Stomach (tissue), 9 donors: Measurements from ENCODE around the gene BPIFA1. TPM values are rescaled to one million over a fixed set of nuclear protein-coding genes. Genes with fewer than 3 reads are reported as not detected.

Source experiments
- DNase-seq, 2 donors: peaks; one replicate each; pipeline versions ENCODE4 v3.0.0 to v3.0.0-alpha.2; 2013 to 2019
- H3K27ac ChIP-seq, 5 donors: fragments of 200-600 bp in 4 of 5; sonication (generic) in 4 of 5; one replicate each; pipeline ENCODE4 v1.5.1; 2013 to 2019; ENCODE audit warnings: mild to moderate bottlenecking in 1 of 5, moderate library complexity in 1 of 5
- H3K27me3 ChIP-seq, 3 donors: fragments of 200-600 bp; sonication (generic); one replicate each; pipeline ENCODE4 v1.5.1; 2017 to 2019; ENCODE audit warnings: mixed run types in 1 of 3
- H3K36me3 ChIP-seq, 4 donors: fragments of 200-600 bp; sonication (generic); 1 replicate in 3 of 4; 2 replicates in 1 of 4; pipeline ENCODE4 v1.5.1; 2016 to 2019
- H3K4me1 ChIP-seq, 4 donors: fragments of 200-600 bp; sonication (generic); one replicate each; pipeline ENCODE4 v1.5.1; 2016 to 2019
- H3K4me3 ChIP-seq, 4 donors: fragments of 200-600 bp; sonication (generic) in 3 of 4; one replicate each; pipeline ENCODE4 v1.5.1; 2016 to 2019; ENCODE audit warnings: mild to moderate bottlenecking in 1 of 4
- H3K9me3 ChIP-seq, 4 donors: fragments of 200-600 bp; sonication (generic); one replicate each; pipeline ENCODE4 v1.5.1; 2016 to 2019
- EP300 ChIP-seq: sonication (generic); formaldehyde crosslinking; IDR thresholded peaks from one replicate; pipeline ENCODE4 v1.6.1; 2017; ENCODE audit warnings: antibody characterized with exemption
- POLR2A ChIP-seq, 4 donors: fragments of 450-650 bp; IDR thresholded peaks; one replicate each; pipeline ENCODE4 v1.6.1; 2016; ENCODE audit warnings: antibody characterized with exemption in 4 of 4, control low read depth in 2 of 4, mild to moderate bottlenecking in 1 of 4, moderate library complexity in 1 of 4
- POLR2AphosphoS5 ChIP-seq, 3 donors: sonication (generic); formaldehyde crosslinking; IDR thresholded peaks; one replicate each; pipeline ENCODE4 v1.6.1; 2016; ENCODE audit warnings: antibody characterized with exemption in 3 of 3
- WGBS, 5 donors: extraction: QIAGEN DNeasy Blood & Tissue Kit in 3 of 5; methylation state at CpG; one replicate each; pipeline versions ENCODE4 v1.1.5 to v1.1.7; 2013 to 2018; 5-methylcytosine and 5-hydroxymethylcytosine counted together
- intact Hi-C: fragments of 100-400 bp; cut with DNase I; formaldehyde crosslinking; loops from one replicate; pipeline ENCODE4 v1.15.1; 2023; ENCODE audit warnings: low total_unique reads
- polyA plus RNA-seq, 3 donors: library from polyadenylated mRNA; stranded (reverse); fragments of 200-250 nt; gene quantifications; one replicate each; pipeline ENCODE4 v1.2.3, GENCODE V29; 2013
- total RNA-seq, 5 donors: library from RNA; depleted of rRNA; stranded (reverse); fragments of >200 nt; gene quantifications; one replicate each; pipeline versions ENCODE4 v1.1.0 to v1.2.3, GENCODE V29; 2014 to 2016
- TF ChIP-seq, protein P1 (sequence below), 7 experiments: fragments of 450-650 bp in 4 of 7; fragments of 200-600 bp in 3 of 7; sonication (generic) in 3 of 7; IDR thresholded peaks; one replicate each; pipeline ENCODE4 v1.5.1; 2016 to 2019; ENCODE audit warnings: antibody characterized with exemption in 7 of 7, control low read depth in 2 of 7, mild to moderate bottlenecking in 1 of 7
- donor health status: healthy with polysubstance abuse.
- donor health status: Bipolar disorder and iron deficiency.
- donor health status: healthy.

BPIFA1 gene
- total and polyA plus RNA-seq, 8 donors = 0.72 TPM; not detected in 7

GRCh38 chr20:33255005-33255404 is 19.2 kb downstream of the BPIFA1 start:
- TF ChIP-seq POLR2AphosphoS5 (IDR thresholded peaks at IDR 0.05) (no peak), EP300 (no peak), POLR2A (IDR thresholded peaks at IDR 0.05) (no peak)
- TF ChIP-seq, protein P1, sequence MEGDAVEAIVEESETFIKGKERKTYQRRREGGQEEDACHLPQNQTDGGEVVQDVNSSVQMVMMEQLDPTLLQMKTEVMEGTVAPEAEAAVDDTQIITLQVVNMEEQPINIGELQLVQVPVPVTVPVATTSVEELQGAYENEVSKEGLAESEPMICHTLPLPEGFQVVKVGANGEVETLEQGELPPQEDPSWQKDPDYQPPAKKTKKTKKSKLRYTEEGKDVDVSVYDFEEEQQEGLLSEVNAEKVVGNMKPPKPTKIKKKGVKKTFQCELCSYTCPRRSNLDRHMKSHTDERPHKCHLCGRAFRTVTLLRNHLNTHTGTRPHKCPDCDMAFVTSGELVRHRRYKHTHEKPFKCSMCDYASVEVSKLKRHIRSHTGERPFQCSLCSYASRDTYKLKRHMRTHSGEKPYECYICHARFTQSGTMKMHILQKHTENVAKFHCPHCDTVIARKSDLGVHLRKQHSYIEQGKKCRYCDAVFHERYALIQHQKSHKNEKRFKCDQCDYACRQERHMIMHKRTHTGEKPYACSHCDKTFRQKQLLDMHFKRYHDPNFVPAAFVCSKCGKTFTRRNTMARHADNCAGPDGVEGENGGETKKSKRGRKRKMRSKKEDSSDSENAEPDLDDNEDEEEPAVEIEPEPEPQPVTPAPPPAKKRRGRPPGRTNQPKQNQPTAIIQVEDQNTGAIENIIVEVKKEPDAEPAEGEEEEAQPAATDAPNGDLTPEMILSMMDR (IDR thresholded peaks at IDR 0.05) = no peak
- WGBS, 5 donors = 55 to 63% (median 62%) methylated on average over 2 of the region's 2 CpGs
- Histone ChIP-seq H3K4me1 (no peaks in the 10 kb centered on the region), H3K27me3 (no peaks in the 10 kb centered on the region), H3K9me3 (peaks cover 0 to 7% (median 3%) of the 10 kb centered on the region in 4 donors), H3K27ac (no peak overlapping the region), H3K36me3 (no peaks in the 10 kb centered on the region), H3K4me3 (no peak overlapping the region)
- DNase-seq = no peak
- intact Hi-C loops = no loop called here

- DNase-seq = no peak
- no peaks in the 10 kb centered on the region for H3K36me3 ChIP-seq
Measured at GRCh38 chr20:33257237-33257636, 21.4 kb downstream of the BPIFA1 start.

GRCh38 chr20:33259371-33259770 is 23.6 kb downstream of the BPIFA1 start:
- intact Hi-C loops = no loop called here
- Histone ChIP-seq H3K4me3 (no peak overlapping the region), H3K9me3 (peaks cover 0 to 12% (median 9%) of the 10 kb centered on the region in 4 donors), H3K36me3 (no peaks in the 10 kb centered on the region), H3K27me3 (peaks cover 0 to 15% (median 0%) of the 10 kb centered on the region in 3 donors), H3K27ac (no peak overlapping the region), H3K4me1 (peaks cover 0 to 22% (median 7%) of the 10 kb centered on the region in 4 donors)
- DNase-seq = no peak
- TF ChIP-seq POLR2AphosphoS5 (IDR thresholded peaks at IDR 0.05) (no peak), POLR2A (IDR thresholded peaks at IDR 0.05) (no peak), EP300 (no peak)
- TF ChIP-seq, protein P1 (IDR thresholded peaks at IDR 0.05) = no peak
- WGBS, 5 donors = 63 to 78% (median 66%) methylated on average over 5 of the region's 5 CpGs

More at GRCh38 chr20:33257237-33257636, 21.4 kb downstream of the BPIFA1 start:
- Histone ChIP-seq H3K27ac (no peak overlapping the region), H3K27me3 (peaks cover 0 to 6% (median 0%) of the 10 kb centered on the region in 3 donors), H3K4me3 (no peak overlapping the region), H3K4me1 (peaks cover 0 to 9% (median 3%) of the 10 kb centered on the region in 4 donors), H3K9me3 (peaks cover 0 to 14% (median 9%) of the 10 kb centered on the region in 4 donors)
- intact Hi-C loops = no loop called here
- 79 to 83% (median 81%) methylated on average over 5 of the region's 5 CpGs for WGBS, 5 donors
- TF ChIP-seq EP300 (no peak), POLR2A (IDR thresholded peaks at IDR 0.05) (no peak), POLR2AphosphoS5 (IDR thresholded peaks at IDR 0.05) (no peak)
- TF ChIP-seq, protein P1 (IDR thresholded peaks at IDR 0.05) = no peak

DNA sequence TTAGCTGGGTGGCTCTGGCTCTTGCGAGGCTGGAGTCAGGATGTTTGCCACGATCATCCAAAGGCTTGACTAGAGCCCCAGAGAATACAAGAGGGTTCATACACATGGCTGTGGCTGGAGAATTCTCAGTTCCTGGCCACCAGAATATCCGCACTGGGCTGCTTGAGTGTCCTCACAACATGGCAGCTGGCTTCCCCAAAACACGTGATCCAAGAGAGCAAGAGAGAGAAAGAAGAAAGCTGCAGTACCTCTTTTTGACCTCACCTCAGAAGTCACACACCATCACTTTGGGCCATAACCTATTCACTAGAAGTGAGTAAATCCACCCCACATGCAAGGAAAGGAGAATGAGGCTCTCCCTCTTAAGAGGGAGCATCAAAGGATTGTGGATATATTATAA is 25.7 kb downstream of the BPIFA1 start:
- intact Hi-C loops = no loop called here
- DNase-seq = no peak
- TF ChIP-seq POLR2A (IDR thresholded peaks at IDR 0.05) (no peak), POLR2AphosphoS5 (IDR thresholded peaks at IDR 0.05) (no peak), EP300 (no peak)
- TF ChIP-seq, protein P1 (IDR thresholded peaks at IDR 0.05) = no peak
- Histone ChIP-seq H3K9me3 (peaks cover 0 to 8% (median 5%) of the 10 kb centered on the region in 4 donors), H3K4me3 (no peak overlapping the region), H3K4me1 (peaks cover 0 to 22% (median 7%) of the 10 kb centered on the region in 4 donors), H3K36me3 (no peaks in the 10 kb centered on the region), H3K27me3 (peaks cover 0 to 33% (median 0%) of the 10 kb centered on the region in 3 donors), H3K27ac (peak overlapping the region in 2 of 5 donors; percentile 20 to 79)
- WGBS, 5 donors = 67 to 84% (median 76%) methylated on average over 4 of the region's 4 CpGs
